CD4-positive, alpha-beta T cell treated with Interleukin-17A for 4 hours (primary cell): ENCODE measurements around the gene RIMBP3B.
"Not testable (repeated sequence)": the region's sequence is repeated elsewhere in the genome, so short reads cannot be mapped to it uniquely, and the experiment has no call there.

Experiments
- DNase-seq: peaks from one replicate; pipeline ENCODE4 v3.0.0-alpha.2; 2020; ENCODE audit warnings: mixed read lengths

RIMBP3B gene

GRCh38 chr22:21383701-21384467 lies at the start of gene RIMBP3B:
Gene RIMBP3B (plus strand): TSS chr22:21383751. CDS start chr22:21383859, 108 bp downstream.
- not testable (repeated sequence) for DNase-seq

GRCh38 chr22:21357527-21357926 lies 26.0 kb upstream of the RIMBP3B start:
- DNase-seq, result not testable (repeated sequence)

GRCh38 chr22:21360525-21360924 lies 23.0 kb upstream of the RIMBP3B start:
- not testable (repeated sequence) for DNase-seq

- DNase-seq, result not testable (repeated sequence)
These were observed 21.1 kb upstream of the RIMBP3B start for GRCh38 chr22:21362473-21362872.

GRCh38 chr22:21363061-21363460 lies 20.5 kb upstream of the RIMBP3B start:
- not testable (repeated sequence) for DNase-seq

GRCh38 chr22:21363803-21364202 lies 19.7 kb upstream of the RIMBP3B start:
- not testable (repeated sequence) for DNase-seq

GRCh38 chr22:21364362-21364761 lies 19.2 kb upstream of the RIMBP3B start:
- DNase-seq, result not testable (repeated sequence)

- not testable (repeated sequence) for DNase-seq
These were observed 18.2 kb upstream of the RIMBP3B start for GRCh38 chr22:21365337-21365736.

- not testable (repeated sequence) for DNase-seq
These were observed 14.8 kb upstream of the RIMBP3B start for GRCh38 chr22:21368603-21369310.

- DNase-seq, result not testable (repeated sequence)
These were observed 7.7 kb upstream of the RIMBP3B start for GRCh38 chr22:21375880-21376279.

GRCh38 chr22:21384468-21385357 lies 1.2 kb downstream of the RIMBP3B start:
- DNase-seq, result not testable (repeated sequence)

GRCh38 chr22:21389480-21389879 lies 5.9 kb downstream of the RIMBP3B start:
- DNase-seq, result not testable (repeated sequence)

- not testable (repeated sequence) for DNase-seq
These were observed 6.5 kb downstream of the RIMBP3B start for GRCh38 chr22:21390013-21390412.

GRCh38 chr22:21394613-21395012 lies 11.1 kb downstream of the RIMBP3B start:
- not testable (repeated sequence) for DNase-seq

GRCh38 chr22:21401197-21401969 lies 17.8 kb downstream of the RIMBP3B start:
- not testable (repeated sequence) for DNase-seq

GRCh38 chr22:21402763-21403314 lies 19.3 kb downstream of the RIMBP3B start:
- not testable (repeated sequence) for DNase-seq

- not testable (repeated sequence) for DNase-seq
These were observed 23.6 kb downstream of the RIMBP3B start for GRCh38 chr22:21407139-21407538.

- DNase-seq, result not testable (repeated sequence)
These were observed 24.2 kb downstream of the RIMBP3B start for GRCh38 chr22:21407792-21408191.

- DNase-seq, result not testable (repeated sequence)
These were observed 32.8 kb downstream of the RIMBP3B start for GRCh38 chr22:21416375-21416774.

- not testable (repeated sequence) for DNase-seq
These were observed 33.7 kb downstream of the RIMBP3B start, which contains the start of gene HIC2 for GRCh38 chr22:21417227-21417746. Gene HIC2 (plus strand): TSS chr22:21417371. CDS start chr22:21442832, 25,461 bp downstream.

- not testable (repeated sequence) for DNase-seq
These were observed 34.3 kb downstream of the RIMBP3B start for GRCh38 chr22:21417853-21418252.
